ENCODE measurements around the gene ADARB1.

Gene ADARB1

DNA sequence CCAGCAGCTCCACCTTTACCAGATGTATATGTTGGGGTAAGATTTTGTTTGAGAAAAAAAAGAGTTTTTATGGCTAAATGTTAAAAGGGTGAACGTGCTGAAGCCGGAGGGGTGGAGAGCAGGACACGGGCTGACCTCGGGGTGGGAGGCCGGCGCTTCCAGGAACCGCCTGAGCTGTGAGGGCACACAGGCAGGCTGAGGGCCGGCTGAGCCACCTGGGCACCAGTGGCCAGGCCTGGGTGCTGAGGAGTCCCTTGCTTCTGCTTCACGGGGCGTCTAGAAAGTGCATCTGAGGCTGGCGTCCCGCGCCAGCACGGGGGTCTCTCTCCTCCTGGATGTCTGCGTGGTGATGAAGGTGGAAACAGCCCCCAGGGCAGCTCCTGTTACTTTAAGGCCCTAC is 33.6 kb upstream of the ADARB1 start:
- H3K4me3 ChIP-seq (ENCODE audit: low read depth, low read length) = no peak overlapping the region
- TF ChIP-seq, protein P1, sequence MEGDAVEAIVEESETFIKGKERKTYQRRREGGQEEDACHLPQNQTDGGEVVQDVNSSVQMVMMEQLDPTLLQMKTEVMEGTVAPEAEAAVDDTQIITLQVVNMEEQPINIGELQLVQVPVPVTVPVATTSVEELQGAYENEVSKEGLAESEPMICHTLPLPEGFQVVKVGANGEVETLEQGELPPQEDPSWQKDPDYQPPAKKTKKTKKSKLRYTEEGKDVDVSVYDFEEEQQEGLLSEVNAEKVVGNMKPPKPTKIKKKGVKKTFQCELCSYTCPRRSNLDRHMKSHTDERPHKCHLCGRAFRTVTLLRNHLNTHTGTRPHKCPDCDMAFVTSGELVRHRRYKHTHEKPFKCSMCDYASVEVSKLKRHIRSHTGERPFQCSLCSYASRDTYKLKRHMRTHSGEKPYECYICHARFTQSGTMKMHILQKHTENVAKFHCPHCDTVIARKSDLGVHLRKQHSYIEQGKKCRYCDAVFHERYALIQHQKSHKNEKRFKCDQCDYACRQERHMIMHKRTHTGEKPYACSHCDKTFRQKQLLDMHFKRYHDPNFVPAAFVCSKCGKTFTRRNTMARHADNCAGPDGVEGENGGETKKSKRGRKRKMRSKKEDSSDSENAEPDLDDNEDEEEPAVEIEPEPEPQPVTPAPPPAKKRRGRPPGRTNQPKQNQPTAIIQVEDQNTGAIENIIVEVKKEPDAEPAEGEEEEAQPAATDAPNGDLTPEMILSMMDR (IDR thresholded peaks at IDR 0.05; ENCODE audit: borderline replicate concordance, insufficient read depth, low read depth, low read length) = no peak

DNA sequence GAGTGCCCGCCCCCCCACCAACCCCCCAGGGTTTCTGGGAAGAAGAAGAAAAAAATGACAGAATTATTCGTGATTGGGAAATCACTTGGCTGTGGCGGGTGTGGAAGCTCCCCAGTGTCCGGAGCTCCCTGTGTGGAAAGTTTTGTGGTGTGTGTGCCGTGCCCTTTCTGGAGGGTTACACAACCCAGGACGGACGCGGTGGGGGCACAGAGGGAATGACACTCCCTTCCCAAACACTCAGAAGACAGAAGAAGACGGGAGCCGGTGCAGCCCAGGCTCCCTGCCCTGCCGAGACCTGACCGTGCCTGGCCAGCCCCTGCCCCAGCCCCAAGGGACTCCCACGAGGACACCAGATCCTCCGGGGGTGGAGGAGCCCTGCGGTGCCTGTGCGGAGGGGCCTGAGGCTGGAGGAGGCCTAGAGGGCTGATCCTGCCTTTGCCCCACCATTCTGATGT is 33.0 kb upstream of the ADARB1 start:
- TF ChIP-seq, protein P1 (IDR thresholded peaks at IDR 0.05; ENCODE audit: borderline replicate concordance, insufficient read depth, low read depth, low read length) = no peak
- H3K4me3 ChIP-seq (ENCODE audit: low read depth, low read length) = no peak overlapping the region

GRCh38 chr21:45041984-45042663 is 32.3 kb upstream of the ADARB1 start:
- TF ChIP-seq, protein P1 (IDR thresholded peaks at IDR 0.05; ENCODE audit: borderline replicate concordance, insufficient read depth, low read depth, low read length) = no peak
- H3K4me3 ChIP-seq (ENCODE audit: low read depth, low read length) = no peak overlapping the region

DNA sequence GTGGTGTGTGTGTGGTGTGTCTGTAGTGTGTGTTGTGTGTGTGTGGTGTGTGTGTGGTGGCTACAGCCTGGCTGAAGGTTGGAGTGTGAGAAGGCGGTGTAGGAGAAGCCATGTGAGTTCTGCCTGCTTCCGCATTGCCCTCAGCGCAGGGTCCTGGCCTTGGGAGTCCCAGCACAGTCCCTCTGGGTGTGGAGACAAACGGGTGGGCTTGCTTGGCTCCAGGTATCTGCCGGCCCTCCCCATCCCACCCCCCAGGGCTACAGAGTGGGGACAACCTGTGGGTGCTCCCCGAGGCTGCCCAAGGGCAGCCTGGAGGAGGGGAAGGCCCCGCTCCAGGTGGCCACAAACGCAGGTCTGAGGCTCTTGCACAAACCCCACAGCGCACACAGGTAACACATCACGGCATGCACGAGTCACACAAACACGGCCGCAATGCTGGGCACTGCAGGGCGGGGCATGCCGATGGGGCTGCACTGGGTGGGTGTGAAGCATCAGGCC is 31.7 kb upstream of the ADARB1 start:
- TF ChIP-seq, protein P1 (IDR thresholded peaks at IDR 0.05; ENCODE audit: borderline replicate concordance, insufficient read depth, low read depth, low read length) = no peak
- H3K4me3 ChIP-seq (ENCODE audit: low read depth, low read length) = no peak overlapping the region

DNA sequence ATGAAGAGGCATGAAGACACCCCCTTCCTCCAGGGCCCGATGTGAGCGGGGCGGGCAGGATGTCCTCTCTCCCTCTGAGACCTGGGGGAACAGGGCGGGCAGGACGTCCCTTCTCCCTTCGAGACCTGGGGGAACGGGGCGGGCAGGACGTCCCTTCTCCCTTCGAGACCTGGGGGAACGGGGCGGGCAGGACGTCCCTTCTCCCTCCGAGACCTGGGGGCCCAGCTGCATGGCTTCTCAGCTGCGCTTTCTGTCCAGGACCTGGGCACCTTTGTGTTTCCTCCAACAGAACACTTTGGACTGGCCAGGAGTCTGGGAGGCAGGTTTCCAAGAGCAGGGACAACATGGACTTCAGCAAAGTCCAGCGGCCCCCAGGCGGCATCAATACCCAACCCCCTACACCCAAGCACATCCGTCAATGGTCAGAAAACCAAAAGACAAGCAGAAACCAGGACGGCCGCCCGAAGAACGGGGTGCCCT is 30.8 kb upstream of the ADARB1 start:
- TF ChIP-seq, protein P1 (IDR thresholded peaks at IDR 0.05; ENCODE audit: borderline replicate concordance, insufficient read depth, low read depth, low read length) = no peak
- no peak overlapping the region for H3K4me3 ChIP-seq (ENCODE audit: low read depth, low read length)

- TF ChIP-seq, protein P1 (IDR thresholded peaks at IDR 0.05; ENCODE audit: borderline replicate concordance, insufficient read depth, low read depth, low read length) = no peak
- H3K4me3 ChIP-seq (ENCODE audit: low read depth, low read length) = no peak overlapping the region
Measured at GRCh38 chr21:45045481-45045880, 28.9 kb upstream of the ADARB1 start.

DNA sequence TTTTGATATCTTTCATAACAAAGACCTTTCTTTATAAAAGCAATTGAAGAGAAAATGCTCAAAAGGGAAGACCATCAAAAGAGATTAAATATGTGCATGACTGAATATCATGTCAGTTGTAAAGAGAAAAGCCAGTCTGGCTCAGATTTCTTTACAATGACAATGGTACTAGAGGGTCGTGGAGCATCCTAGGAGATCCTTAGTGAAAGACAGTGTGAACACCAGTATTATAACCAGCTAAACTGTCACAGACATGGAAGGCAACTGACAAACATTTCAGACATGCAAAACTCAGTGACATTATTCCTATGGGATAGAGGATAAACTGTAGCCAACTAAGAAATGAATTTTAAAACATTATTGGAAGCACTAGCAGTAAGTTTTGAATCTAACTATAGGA is 27.1 kb upstream of the ADARB1 start:
- TF ChIP-seq, protein P1 (IDR thresholded peaks at IDR 0.05; ENCODE audit: borderline replicate concordance, insufficient read depth, low read depth, low read length) = no peak
- no peak overlapping the region for H3K4me3 ChIP-seq (ENCODE audit: low read depth, low read length)

Measured in GM12875 (cell line).